Measurements from ENCODE around the gene KIAA1671. TPM values are rescaled to one million over a fixed set of nuclear protein-coding genes. Genes with fewer than 3 reads are reported as not detected.
"Not testable (repeated sequence)": the region's sequence is repeated elsewhere in the genome, so short reads cannot be mapped to it uniquely, and the experiment has no call there.

KIAA1671 gene
- total RNA-seq, 4 donors from 2014 or later = 7.6 to 26.1 (median 16.7) TPM

GRCh38 chr22:25176175-25176574 lies 223.7 kb downstream of the KIAA1671 start:
- no peaks in the 10 kb centered on the region for H3K9me3 ChIP-seq
- H3K27ac ChIP-seq = no peak overlapping the region
- intact Hi-C loops (cut with DNase I; ENCODE audit: low total_unique reads) = no loop called here
- H3K4me3 ChIP-seq = no peak overlapping the region
- no peaks in the 10 kb centered on the region for H3K27me3 ChIP-seq
- no peaks in the 10 kb centered on the region for H3K36me3 ChIP-seq
- DNase-seq = no peak
- no peak for TF ChIP-seq CTCF (IDR thresholded peaks at IDR 0.05)
- no peak for TF ChIP-seq POLR2A (IDR thresholded peaks at IDR 0.05)
- H3K4me1 ChIP-seq = no peaks in the 10 kb centered on the region

GRCh38 chr22:25176799-25177198 lies 224.3 kb downstream of the KIAA1671 start:
- Histone ChIP-seq H3K9me3 (no peaks in the 10 kb centered on the region), H3K36me3 (no peaks in the 10 kb centered on the region), H3K27me3 (no peaks in the 10 kb centered on the region), H3K4me3 (no peak overlapping the region), H3K27ac (no peak overlapping the region), H3K4me1 (no peaks in the 10 kb centered on the region)
- intact Hi-C loops (cut with DNase I; ENCODE audit: low total_unique reads) = no loop called here
- no peak for TF ChIP-seq POLR2A (IDR thresholded peaks at IDR 0.05)
- TF ChIP-seq CTCF (IDR thresholded peaks at IDR 0.05) = no peak
- DNase-seq = no peak

GRCh38 chr22:25177226-25177625 lies 224.7 kb downstream of the KIAA1671 start:
- H3K27me3 ChIP-seq = no peaks in the 10 kb centered on the region
- intact Hi-C loops (cut with DNase I; ENCODE audit: low total_unique reads) = no loop called here
- DNase-seq = no peak
- H3K27ac ChIP-seq = no peak overlapping the region
- no peak overlapping the region for H3K4me3 ChIP-seq
- TF ChIP-seq POLR2A (IDR thresholded peaks at IDR 0.05) (no peak), CTCF (IDR thresholded peaks at IDR 0.05) (no peak)
- H3K36me3 ChIP-seq = no peaks in the 10 kb centered on the region
- H3K4me1 ChIP-seq = no peaks in the 10 kb centered on the region
- H3K9me3 ChIP-seq = no peaks in the 10 kb centered on the region

GRCh38 chr22:25177895-25178294 lies 225.4 kb downstream of the KIAA1671 start:
- Histone ChIP-seq H3K4me1 (no peaks in the 10 kb centered on the region), H3K27me3 (no peaks in the 10 kb centered on the region), H3K27ac (no peak overlapping the region), H3K4me3 (no peak overlapping the region), H3K36me3 (no peaks in the 10 kb centered on the region), H3K9me3 (no peaks in the 10 kb centered on the region)
- intact Hi-C loops (cut with DNase I; ENCODE audit: low total_unique reads) = no loop called here
- TF ChIP-seq POLR2A (IDR thresholded peaks at IDR 0.05) (no peak), CTCF (IDR thresholded peaks at IDR 0.05) (no peak)
- DNase-seq = no peak

- H3K27ac ChIP-seq; H3K4me1 ChIP-seq; intact Hi-C loops (cut with DNase I; ENCODE audit: low total_unique reads); H3K27me3 ChIP-seq; H3K9me3 ChIP-seq; H3K4me3 ChIP-seq; H3K36me3 ChIP-seq: not testable (repeated sequence)
- DNase-seq = peak in 1 of 2 donors; percentile 22
Observed at GRCh38 chr22:25178348-25178747, 225.8 kb downstream of the KIAA1671 start.

- H3K4me3 ChIP-seq; DNase-seq; H3K27me3 ChIP-seq; intact Hi-C loops (cut with DNase I; ENCODE audit: low total_unique reads); H3K36me3 ChIP-seq; H3K4me1 ChIP-seq; H3K9me3 ChIP-seq; H3K27ac ChIP-seq: not testable (repeated sequence)
Observed at GRCh38 chr22:25178869-25179631, 226.5 kb downstream of the KIAA1671 start.
